ENCODE measurements around the gene BICRAL.
"Not testable (repeated sequence)": the region's sequence is repeated elsewhere in the genome, so short reads cannot be mapped to it uniquely, and the experiment has no call there.

BICRAL gene

GRCh38 chr6:42762426-42762859, 19.4 kb upstream of the BICRAL start:
- peak; percentile 52 for DNase-seq (ENCODE audit: low read depth)

DNA sequence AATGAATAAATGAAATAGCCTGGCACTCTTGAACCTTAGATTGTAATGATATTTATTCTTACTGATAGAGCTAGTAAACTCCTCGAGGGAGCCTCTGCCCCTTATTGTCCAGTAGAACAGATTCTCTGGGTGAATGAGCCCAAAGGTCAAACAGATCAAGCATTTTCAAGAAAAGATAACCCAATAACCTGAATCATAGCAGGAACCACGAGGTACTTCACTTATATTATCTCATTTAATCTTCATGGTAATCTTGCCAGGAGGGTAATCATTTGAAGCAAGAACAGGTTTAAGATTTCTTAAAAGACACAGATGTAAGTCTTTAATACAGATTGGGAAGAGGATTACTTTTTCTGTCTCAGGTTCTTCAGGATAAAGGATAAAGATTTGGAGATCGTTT, 18.9 kb upstream of the BICRAL start:
- no peak for DNase-seq (ENCODE audit: low read depth)

- DNase-seq (ENCODE audit: low read depth): no peak
Observed at GRCh38 chr6:42764911-42765648, 16.8 kb upstream of the BICRAL start.

GRCh38 chr6:42766163-42766670, 15.6 kb upstream of the BICRAL start:
- peak; percentile 65 for DNase-seq (ENCODE audit: low read depth)

- no peak for DNase-seq (ENCODE audit: low read depth)
Observed at GRCh38 chr6:42769051-42769450, 12.8 kb upstream of the BICRAL start.

DNA sequence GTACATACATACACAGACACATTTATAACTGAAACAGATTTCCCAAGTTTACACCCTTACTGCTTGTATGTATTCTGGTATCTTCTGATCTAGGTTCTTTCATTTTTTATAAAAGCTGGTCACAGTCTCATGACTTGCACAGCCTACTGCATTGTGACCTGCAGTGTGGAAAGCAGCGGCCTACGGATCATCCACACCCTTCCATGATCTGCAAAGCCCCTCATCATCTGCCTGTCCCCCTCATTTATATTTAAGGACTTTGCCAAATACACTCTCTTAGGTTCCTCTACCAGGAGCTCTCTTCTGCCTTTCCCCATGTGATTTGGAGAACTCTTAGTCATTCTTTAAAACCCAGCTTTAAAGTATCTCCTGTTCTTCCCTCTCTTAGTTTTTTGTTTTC, 12.0 kb upstream of the BICRAL start:
- no peak for DNase-seq (ENCODE audit: low read depth)

- no peak for DNase-seq (ENCODE audit: low read depth)
Observed at GRCh38 chr6:42771741-42772100, 10.1 kb upstream of the BICRAL start.

DNA sequence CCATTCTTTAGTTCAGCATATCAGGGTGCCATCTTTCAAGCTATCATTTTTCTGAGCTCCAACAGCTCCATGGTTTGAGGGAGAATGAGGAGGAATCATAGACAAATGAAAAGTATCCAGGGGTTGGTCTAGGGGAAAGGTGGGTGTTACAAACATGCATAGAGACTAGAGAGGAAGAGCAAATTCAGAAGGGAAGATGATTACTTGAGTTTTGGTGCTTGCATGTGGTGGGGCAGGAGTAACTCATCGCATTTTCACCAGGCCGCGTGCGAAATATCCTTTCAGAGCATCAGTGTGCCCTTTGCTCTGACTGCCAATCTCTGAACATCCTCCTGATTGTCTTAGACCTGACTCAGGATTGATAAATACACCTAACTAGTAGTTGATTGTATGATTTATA, 7.7 kb upstream of the BICRAL start:
- no peak for DNase-seq (ENCODE audit: low read depth)

- not testable (repeated sequence) for DNase-seq (ENCODE audit: low read depth)
Observed at GRCh38 chr6:42774821-42775487, 6.9 kb upstream of the BICRAL start.

DNA sequence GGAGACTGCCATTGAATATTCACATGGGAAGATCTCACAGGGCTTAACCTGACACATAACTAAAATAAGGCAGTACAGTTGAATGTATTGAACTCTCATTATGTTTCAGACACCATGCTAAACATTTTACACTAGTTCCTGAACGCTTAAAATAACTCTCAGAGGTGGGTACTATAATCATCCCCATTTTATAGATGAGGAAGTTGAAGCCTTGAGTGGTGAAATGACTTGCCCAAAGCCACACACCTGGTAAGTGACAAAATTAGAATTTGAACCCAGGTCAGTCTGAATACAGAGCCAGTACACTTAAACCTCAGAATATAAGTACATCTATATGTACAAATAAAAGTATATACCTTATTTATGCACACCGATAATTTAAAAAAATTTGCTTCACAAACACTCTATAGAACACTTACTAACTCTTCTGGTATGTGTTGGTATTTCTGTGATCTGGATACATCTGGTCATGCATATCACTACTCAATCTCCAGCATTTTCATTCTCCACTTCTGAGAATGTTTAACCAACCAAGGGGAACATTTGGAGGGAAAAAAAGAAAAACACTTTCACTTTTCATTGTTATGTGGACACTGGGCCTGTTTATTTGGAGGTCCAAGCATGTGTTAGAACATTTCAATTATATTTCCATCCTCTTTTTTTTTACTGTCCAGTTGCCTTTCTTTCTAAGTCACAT, 4.6 kb upstream of the BICRAL start:
- DNase-seq (ENCODE audit: low read depth): peak; percentile 41

DNA sequence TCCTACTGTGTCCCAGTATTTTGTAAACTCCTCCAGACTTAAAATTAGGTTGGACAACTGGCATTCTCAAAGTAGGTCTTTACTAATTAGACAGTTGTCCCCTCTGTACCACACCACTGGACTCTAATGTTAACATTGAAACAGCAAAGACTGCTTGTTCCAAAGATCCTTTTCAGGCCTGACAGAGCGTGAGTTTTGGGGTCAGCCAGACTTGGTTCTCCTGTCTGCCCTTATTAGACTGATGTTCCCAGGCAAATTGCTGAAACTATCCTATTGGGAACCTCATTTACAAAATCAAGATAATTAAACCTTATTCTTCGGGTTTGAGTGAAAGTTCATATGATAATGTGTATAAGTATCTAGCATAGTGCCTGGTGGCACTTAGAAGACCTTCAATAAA, 3.7 kb upstream of the BICRAL start:
- DNase-seq (ENCODE audit: low read depth): no peak

GRCh38 chr6:42779521-42779920, 2.3 kb upstream of the BICRAL start:
- no peak for DNase-seq (ENCODE audit: low read depth)

GRCh38 chr6:42781546-42781795, 381 bp upstream of the BICRAL start:
- peak; percentile 30 for DNase-seq (ENCODE audit: low read depth)

GRCh38 chr6:42782689-42783176, 881 bp downstream of the BICRAL start:
- peak; percentile 88 for DNase-seq (ENCODE audit: low read depth)

DNA sequence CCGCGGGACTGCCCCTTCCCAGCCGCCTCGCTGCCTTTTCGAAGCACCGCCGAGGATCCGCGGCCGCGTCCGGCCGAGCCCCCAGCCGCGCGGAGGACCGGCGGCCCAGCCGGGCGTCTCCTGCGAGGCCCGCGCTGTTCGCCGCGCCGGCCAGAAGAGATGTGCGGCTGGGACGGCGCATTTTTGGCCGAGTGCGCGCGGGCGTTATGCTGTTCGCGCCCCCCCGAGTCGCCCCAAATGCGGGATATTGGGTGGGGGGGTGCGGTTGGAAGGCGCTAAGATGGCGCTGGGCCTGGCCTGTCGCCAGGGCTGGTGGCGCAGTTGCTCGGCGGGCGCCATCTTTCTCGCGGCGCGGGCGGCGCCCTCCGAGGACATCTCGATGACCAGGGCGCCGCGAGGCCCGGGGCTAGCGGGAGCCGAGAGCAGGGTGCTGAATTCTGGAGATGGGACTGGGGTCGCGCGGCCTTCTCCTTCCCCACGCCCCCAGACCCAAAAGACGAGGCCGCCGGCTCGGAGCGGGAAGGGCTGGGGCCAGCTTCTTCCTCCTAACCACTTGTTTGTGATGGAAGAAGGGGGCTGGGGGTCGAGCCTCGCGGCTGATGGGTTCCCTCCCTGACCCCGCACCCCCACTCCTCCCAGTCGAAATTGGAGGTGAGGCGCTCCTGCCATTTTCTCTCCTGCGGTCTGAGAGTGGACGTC, 1.5 kb downstream of the BICRAL start:
- DNase-seq (ENCODE audit: low read depth): peak; percentile 54

DNA sequence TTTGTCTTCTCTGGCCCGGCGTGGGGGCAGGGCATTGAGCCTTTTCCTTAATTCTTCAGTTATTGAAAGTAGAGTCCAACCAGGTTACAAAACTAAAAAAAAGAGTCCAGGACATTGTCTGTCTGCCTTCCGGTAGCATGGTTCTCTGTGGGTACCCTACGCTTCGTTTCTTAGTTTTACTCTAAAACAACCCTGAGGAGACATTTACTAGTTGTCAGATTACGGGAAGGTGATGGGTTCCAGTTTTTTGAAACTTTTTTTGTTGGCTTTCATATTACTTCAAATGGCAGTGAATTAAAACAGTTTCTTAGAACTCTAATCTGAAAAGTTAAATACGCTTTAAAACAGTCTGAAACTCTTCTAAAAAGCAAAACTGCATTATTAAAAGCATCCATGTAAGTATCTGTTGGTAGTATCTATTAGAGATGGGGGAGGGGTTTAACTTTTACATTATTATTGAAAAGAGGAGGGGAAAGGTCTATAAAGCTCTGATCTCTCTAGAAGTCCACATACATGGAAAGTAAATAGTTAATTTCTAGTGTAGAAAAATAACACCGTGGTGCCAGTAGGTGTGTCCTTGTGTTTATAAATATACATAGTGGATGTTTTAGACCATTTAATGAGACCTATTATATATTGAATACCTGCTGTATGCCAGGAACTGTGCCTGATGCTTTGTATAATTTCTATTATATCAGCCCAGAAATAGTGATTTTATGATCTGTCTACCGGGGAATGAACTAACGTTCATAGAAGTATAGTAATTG, 2.2 kb downstream of the BICRAL start:
- peak; percentile 27 for DNase-seq (ENCODE audit: low read depth)

GRCh38 chr6:42784717-42785498, 3.1 kb downstream of the BICRAL start:
- DNase-seq (ENCODE audit: low read depth): no peak

DNA sequence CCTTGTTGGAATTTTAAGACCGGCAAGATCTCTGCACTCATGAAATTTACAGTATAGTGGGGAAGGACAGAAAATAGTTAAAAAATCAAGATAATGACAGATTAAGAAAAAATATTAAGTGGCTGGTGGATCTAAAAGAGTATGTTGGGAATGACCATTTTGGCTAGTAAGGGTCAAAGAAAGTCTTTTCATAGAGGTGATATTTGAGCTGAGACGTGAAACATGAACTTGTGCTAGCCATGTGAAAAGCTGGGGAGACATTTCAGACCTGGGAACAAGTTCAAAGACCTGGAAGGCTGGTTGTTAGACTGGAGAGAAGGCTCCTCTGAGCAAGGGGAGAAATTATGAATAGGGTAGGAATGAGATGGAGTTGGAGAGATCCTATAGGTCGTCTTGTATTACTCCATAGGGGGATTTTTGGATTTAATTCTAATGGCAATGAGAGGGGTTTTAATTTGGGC, 4.7 kb downstream of the BICRAL start:
- DNase-seq (ENCODE audit: low read depth): no peak

DNA sequence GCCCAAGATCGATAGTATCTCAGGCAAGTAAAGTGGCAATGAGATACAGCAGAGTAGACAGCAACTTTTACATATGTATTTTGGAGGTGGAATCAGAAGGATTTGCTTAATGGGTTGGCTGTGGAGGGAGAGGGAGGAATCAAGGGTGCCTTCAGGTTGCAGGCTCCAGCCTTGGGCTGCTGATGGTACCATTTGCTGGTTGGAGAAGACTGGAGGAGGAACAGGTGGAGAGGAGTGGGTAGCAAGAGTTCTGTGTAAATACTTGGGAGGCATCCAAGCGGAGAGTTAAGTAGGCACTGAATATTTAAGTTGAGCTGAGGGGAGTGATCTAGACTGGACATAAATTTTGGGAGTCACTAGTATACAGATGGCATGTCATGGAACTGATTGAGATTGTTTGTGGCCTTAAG, 5.2 kb downstream of the BICRAL start:
- DNase-seq (ENCODE audit: low read depth): no peak

DNA sequence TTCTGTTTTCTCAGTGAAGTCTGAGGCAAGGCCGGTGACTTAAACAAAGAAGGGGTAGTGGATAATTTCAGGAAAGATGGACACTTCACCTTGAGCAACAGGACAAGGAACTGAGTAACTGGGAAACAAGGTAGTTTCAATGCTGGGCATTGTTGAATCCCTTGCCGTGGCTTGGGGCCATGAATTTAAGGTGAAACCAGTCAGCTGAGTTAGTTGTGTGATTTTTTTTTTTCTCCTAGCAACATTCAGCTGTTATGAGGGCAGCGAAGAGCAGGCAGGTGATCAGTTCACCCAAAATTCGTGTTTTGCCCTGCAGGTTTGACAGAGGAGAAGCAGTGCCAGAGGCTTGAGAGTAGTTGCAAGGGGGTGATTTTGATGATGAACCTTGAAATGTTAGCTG, 6.8 kb downstream of the BICRAL start:
- DNase-seq (ENCODE audit: low read depth): no peak
